Fibroblast of upper back skin (primary cell): ENCODE measurements around the gene MEGF6.
A peak's percentile ranks its signal among the peaks of the same experiment; 100 is the strongest.

Experiments used
- DNase-seq: peaks from one replicate; pipeline ENCODE4 v3.0.0-alpha.2; 2013

MEGF6 gene

GRCh38 chr1:3500265-3500835 is 111.0 kb downstream of the MEGF6 start:
- DNase-seq, result no peak

- no peak for DNase-seq
Observed at GRCh38 chr1:3499611-3500010, 111.7 kb downstream of the MEGF6 start.

GRCh38 chr1:3498986-3499385 is 112.3 kb downstream of the MEGF6 start:
- DNase-seq, result no peak

- no peak for DNase-seq
Observed at GRCh38 chr1:3498246-3498930, 112.9 kb downstream of the MEGF6 start.

GRCh38 chr1:3497521-3497920 is 113.8 kb downstream of the MEGF6 start:
- DNase-seq, result no peak

DNA sequence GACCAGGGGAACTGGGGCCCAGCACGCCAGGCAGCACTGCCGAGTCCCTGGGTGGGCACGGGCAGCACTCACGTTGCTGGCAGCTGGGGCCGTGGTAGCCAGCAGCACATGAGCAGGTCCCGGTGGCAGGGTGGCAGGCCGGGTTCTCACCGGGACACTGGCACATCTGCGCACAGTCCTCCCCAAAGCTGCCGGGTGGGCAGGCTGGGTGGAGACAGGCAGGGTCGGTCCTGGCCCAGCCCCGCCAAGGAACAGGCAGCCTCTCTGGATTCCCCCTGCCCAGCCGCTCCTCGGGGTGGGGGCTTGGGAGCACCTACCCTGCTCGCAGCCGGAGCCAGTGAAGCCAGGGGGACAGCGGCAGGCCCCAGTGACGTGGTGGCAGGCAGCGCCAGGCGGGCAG is 114.4 kb downstream of the MEGF6 start:
- DNase-seq, result no peak

GRCh38 chr1:3495776-3496745 is 115.2 kb downstream of the MEGF6 start:
- no peak for DNase-seq

DNA sequence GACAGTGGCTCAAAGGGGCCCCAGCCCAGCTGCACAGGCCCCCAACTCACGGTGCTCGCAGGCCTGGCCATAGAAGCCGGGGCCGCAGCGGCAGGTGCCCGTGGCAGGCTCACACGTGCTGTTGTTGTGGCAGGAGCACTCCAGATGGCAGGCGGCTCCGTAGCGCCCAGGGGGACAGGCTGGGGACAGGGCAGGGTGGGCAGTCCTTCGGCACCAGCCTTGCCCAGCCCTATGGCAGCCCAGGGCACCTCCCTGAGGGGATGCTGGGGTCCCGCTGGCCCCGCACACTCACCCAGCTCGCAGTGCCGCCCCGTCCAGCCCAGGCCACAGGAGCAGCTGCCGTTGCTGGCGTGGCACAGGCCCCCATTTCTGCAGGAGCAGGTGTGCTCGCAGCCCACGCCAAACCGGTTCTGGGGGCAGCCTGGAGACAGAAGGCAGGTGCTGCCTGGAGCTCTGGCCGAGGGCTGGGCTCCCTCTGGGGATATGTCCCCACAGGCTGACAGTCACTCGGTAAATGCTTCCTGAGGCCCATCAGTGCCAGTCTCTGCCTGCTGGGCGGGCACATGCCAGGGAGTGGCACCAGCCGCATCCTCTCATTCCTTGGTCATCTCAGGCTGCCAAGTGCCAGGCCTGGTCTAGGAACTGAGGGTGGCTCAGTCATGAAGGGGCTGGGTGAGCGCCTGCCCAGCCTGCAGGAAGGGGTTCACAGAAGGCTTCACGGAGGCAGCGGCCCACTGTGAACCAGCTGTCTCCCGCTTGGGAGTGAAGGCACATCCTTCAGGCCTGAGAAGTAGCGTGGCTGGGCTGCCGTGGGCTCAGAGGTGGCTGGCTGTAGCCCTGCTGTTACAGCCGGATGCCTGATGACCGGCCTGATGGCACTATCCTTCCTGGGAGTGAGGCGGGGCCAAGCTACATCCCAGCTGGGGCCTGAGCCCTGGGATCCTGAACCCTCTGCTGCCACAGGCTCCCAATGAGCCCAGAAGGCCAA is 116.7 kb downstream of the MEGF6 start:
- no peak for DNase-seq

DNA sequence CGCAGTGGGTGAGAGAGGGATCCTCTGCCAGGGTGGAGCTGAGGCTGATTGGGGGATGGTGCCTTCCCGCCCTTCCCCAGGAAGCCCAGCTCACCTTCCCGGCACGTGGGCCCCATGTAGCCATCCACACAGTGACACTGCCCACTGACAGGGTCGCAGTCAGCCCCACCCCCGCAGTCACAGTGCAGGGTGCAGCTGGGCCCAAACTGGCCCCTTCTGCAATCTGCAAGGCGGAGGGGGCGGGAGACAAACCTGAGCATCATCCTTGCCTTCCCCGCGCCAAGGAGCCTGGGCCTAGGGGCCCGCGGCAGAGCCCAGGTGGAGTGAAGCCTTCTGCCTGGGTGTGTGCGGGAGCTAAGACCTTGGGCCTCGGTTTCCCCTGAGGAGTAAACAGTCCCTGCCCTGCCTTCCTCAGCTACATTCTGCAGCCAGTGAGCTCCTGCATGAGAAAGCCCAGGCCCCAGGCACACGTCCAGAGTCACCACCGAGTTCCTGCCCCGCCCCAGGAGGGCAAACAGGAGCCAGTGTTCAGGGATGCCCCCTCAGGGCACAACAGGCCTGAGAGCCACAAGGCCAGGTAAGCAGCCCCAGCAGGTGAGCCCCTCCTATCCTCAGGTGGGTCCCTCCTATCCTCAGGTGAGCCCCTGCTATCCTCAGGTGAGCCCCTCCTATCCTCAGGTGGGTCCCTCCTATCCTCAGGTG is 118.6 kb downstream of the MEGF6 start:
- DNase-seq, result no peak

- DNase-seq, result peak; percentile 30
Observed at GRCh38 chr1:3491291-3492246, 119.7 kb downstream of the MEGF6 start.

DNA sequence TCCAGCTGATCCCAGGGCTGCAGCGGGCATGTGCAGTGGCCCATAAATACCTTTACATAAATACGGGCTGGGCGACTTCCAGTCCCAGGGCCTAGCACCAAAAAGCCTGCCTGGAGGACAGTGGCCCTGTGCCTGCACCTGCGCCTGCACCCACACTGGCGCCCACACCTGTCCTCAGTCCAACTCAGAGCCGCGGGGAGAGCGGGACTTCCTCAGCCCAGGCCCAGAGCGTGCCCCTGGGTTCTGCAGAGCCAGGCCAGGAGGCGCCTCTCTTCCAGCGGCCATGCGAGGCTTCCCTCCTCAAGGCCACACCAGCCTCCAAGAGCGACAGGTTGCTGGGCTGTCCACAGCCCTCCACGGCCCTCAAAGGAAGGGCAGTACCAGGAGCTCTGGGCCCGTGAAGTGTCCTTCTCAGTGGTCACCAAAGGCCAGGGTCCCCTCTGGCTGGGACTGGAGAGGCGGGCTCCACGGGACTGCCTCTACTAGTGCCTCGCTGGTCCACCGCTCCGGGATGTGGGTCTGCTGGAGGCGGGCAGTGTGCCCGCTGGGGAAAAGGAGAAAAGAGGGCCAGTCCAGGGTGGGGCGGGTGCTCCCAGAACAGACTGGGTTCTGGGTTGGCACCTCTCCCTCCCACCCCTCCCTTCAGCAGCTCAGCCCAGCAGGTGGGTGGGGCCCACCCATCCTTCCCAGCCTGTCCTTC is 121.1 kb downstream of the MEGF6 start:
- DNase-seq, result no peak

GRCh38 chr1:3488432-3488831 is 122.9 kb downstream of the MEGF6 start:
- no peak for DNase-seq

- no peak for DNase-seq
Observed at GRCh38 chr1:3485016-3485415, 126.3 kb downstream of the MEGF6 start.

- DNase-seq, result peak; percentile 24
Observed at GRCh38 chr1:3483801-3484444, 127.4 kb downstream of the MEGF6 start.

GRCh38 chr1:3483380-3483779 is 127.9 kb downstream of the MEGF6 start:
- DNase-seq, result no peak

DNA sequence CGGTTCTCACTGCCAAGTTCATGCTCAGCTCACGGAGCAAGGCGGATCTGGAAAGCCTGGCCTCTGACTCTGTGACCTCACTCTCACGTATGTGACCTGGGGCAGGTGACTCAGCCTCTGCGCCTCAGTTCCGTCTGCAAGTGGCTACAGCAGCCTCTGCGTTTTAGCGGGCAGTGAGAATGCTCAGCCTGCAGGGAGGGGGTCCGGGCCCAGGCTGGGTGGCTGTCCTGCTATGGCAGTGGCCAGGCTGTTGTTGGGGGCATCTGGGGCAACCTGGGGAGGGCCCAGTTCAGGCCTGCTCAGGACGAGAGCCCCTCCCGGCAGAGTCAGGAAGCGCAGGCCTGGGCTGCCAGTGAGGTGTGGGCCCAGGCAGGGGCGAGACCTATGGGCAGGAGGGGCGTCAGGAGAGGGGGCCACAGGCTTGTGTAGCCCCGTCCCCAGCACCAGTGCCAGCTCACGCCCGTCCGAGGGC is 128.9 kb downstream of the MEGF6 start:
- DNase-seq, result no peak

DNA sequence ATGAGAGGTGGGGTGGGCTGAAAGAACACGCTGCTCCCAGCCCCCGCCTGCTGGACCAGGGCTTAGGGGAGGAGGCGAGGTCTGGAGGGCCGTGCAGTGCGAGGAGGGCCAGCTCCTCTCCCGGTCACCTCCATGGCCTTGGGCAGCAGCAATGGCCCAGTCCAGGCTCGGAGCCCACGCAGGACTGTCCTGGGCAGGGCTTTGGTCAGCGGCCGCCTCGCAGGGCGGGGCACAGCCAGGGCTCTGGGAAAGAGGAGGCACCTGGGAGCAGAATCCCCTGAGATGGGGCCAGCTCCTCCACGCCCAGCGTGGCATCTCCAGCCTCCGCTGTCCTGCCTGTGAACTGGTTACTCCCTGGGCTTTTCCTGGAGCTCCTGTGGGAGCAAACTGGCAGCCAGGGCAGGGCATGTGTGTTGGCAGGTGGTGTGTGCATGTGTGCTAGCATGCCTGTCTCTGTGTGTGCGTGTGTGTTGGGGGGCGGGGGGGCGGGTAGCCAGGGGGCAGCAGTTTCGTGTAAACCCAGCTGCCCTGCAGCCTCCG is 129.4 kb downstream of the MEGF6 start:
- DNase-seq, result no peak

DNA sequence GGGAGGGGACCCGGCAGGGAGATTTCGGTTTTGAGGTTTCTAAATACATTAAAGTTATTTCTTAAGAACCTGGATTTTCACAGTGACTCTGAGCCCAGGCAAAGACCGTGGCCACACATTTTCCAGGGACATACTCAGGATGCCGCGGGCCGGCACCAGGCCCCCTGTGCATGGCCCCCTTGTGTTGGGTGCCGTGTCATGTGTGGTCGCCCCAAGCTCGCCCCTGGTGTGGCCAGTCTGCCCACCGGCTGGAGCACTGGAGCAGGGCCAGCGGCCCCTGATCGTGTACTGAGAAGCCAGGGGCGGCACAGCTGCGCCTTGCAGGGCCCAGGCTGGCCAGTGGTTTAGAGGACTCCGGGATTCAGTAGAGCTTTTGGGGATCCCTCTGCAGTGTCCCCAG is 130.3 kb downstream of the MEGF6 start:
- no peak for DNase-seq

DNA sequence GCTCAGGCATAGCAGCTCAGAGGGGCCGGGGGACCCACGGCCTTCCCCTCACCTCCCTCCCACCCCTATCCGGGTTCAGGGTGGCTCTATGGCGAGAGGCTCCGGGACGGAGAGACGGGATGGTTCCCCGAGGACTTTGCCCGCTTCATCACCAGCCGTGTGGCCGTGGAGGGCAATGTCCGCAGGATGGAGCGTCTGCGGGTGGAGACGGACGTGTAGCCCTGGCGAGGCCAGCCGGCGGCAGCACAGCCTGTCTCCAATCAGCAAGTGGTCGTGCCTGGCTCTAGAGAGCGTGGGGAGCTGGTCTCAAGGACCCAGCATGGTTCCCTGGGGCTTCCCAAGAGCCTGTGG is 131.0 kb downstream of the MEGF6 start:
- DNase-seq, result no peak
